NCI-H1694 (cell line): Measurements from ENCODE around the gene C16orf95.
"Not testable (repeated sequence)": the region's sequence is repeated elsewhere in the genome, so short reads cannot be mapped to it uniquely, and the experiment has no call there.

Experiments
- DNase-seq: peaks from one replicate; lab custom pipeline; 2025; lab: John Stamatoyannopoulos, UW

C16orf95 gene

GRCh38 chr16:87286839-87287626 lies 30.2 kb downstream of the C16orf95 start:
- no peak for DNase-seq

- DNase-seq = no peak
Measured at GRCh38 chr16:87284183-87284582, 33.0 kb downstream of the C16orf95 start.

GRCh38 chr16:87279094-87279658 lies 38.0 kb downstream of the C16orf95 start:
- no peak for DNase-seq

- peak; percentile 1 for DNase-seq
Measured at GRCh38 chr16:87278191-87279093, 38.8 kb downstream of the C16orf95 start.

- no peak for DNase-seq
Measured at GRCh38 chr16:87276924-87277323, 40.3 kb downstream of the C16orf95 start.

- no peak for DNase-seq
Measured at GRCh38 chr16:87276091-87276701, 41.0 kb downstream of the C16orf95 start.

GRCh38 chr16:87274794-87275193 lies 42.4 kb downstream of the C16orf95 start:
- no peak for DNase-seq

GRCh38 chr16:87273471-87274030 lies 43.6 kb downstream of the C16orf95 start:
- DNase-seq = no peak

GRCh38 chr16:87271256-87271655 lies 45.9 kb downstream of the C16orf95 start:
- no peak for DNase-seq

- DNase-seq = no peak
Measured at GRCh38 chr16:87267566-87267965, 49.6 kb downstream of the C16orf95 start.

GRCh38 chr16:87266846-87267245 lies 50.3 kb downstream of the C16orf95 start:
- no peak for DNase-seq

GRCh38 chr16:87265261-87265660 lies 51.9 kb downstream of the C16orf95 start:
- no peak for DNase-seq

GRCh38 chr16:87264634-87265033 lies 52.6 kb downstream of the C16orf95 start:
- DNase-seq = no peak

- DNase-seq = no peak
Measured at GRCh38 chr16:87263418-87264052, 53.7 kb downstream of the C16orf95 start.

GRCh38 chr16:87259431-87259830 lies 57.8 kb downstream of the C16orf95 start:
- no peak for DNase-seq

GRCh38 chr16:87258653-87259052 lies 58.5 kb downstream of the C16orf95 start:
- not testable (repeated sequence) for DNase-seq

GRCh38 chr16:87255866-87256265 lies 61.3 kb downstream of the C16orf95 start:
- no peak for DNase-seq

GRCh38 chr16:87254734-87255133 lies 62.5 kb downstream of the C16orf95 start:
- DNase-seq = no peak

GRCh38 chr16:87254296-87254695 lies 62.9 kb downstream of the C16orf95 start:
- no peak for DNase-seq

- DNase-seq = no peak
Measured at GRCh38 chr16:87253536-87253935, 63.7 kb downstream of the C16orf95 start.
